ENCODE data around the gene ADGRE1. TPM values are rescaled to one million over a fixed set of nuclear protein-coding genes. Genes with fewer than 3 reads are reported as not detected.

Gene ADGRE1
- total RNA-seq, 8 experiments from 2014 or later: not detected

GRCh38 chr19:6930190-6930589 lies 42.8 kb downstream of the ADGRE1 start:
- in situ Hi-C loops (cut with MboI; ENCODE audit: low pct_unique_long_range_greater_than_20kb in 2 of 9, low sequenced_read_pairs in 9 of 9, unreplicated experiment in 9 of 9): no loop called here
- no peak overlapping the region for H3K4me3 ChIP-seq
- H3K27ac ChIP-seq: no peak overlapping the region
- WGBS, 10 experiments: 0 to 33% (median 13%) methylated on average over 1 to 3 of the region's 3 CpGs
- no peaks in the 10 kb centered on the region for H3K4me1 ChIP-seq (replicated peaks in 1 of 2)
- no peak for ATAC-seq (replicated peaks in 6 of 8)

- ATAC-seq (replicated peaks in 6 of 8): no peak
- in situ Hi-C loops (cut with MboI; ENCODE audit: low pct_unique_long_range_greater_than_20kb in 2 of 9, low sequenced_read_pairs in 9 of 9, unreplicated experiment in 9 of 9): no loop called here
- Histone ChIP-seq H3K27ac (no peak overlapping the region), H3K4me3 (no peak overlapping the region), H3K4me1 (replicated peaks in 1 of 2) (no peaks in the 10 kb centered on the region)
- 0 to 50% (median 25%) methylated on average over 1 to 3 of the region's 3 CpGs for whole genome bisulfite sequencing, 10 experiments
These were observed 47.7 kb downstream of the ADGRE1 start for GRCh38 chr19:6935069-6935468.

- in situ Hi-C loops (cut with MboI; ENCODE audit: low pct_unique_long_range_greater_than_20kb in 2 of 9, low sequenced_read_pairs in 9 of 9, unreplicated experiment in 9 of 9): no loop called here
- no peaks in the 10 kb centered on the region for H3K4me1 ChIP-seq (replicated peaks in 1 of 2)
- ATAC-seq (replicated peaks in 6 of 8): no peak
- WGBS, 10 experiments: 14 to 83% (median 46%) methylated on average over 1 to 5 of the region's 5 CpGs
- H3K27ac ChIP-seq: no peak overlapping the region
- no peak overlapping the region for H3K4me3 ChIP-seq
These were observed 48.2 kb downstream of the ADGRE1 start for GRCh38 chr19:6935618-6936017.

GRCh38 chr19:6945733-6946132 lies 58.4 kb downstream of the ADGRE1 start:
- H3K4me1 ChIP-seq (replicated peaks in 1 of 2): no peaks in the 10 kb centered on the region
- ATAC-seq (replicated peaks in 6 of 8): no peak
- WGBS, 10 experiments: 0 to 48% (median 24%) methylated on average over 1 to 3 of the region's 3 CpGs; no CpG with 5 or more reads in 2 of the 10 experiments
- in situ Hi-C loops (cut with MboI; ENCODE audit: low pct_unique_long_range_greater_than_20kb in 2 of 9, low sequenced_read_pairs in 9 of 9, unreplicated experiment in 9 of 9): no loop called here
- no peak overlapping the region for H3K4me3 ChIP-seq
- no peak overlapping the region for H3K27ac ChIP-seq

GRCh38 chr19:6947745-6948144 lies 60.4 kb downstream of the ADGRE1 start:
- no peaks in the 10 kb centered on the region for H3K4me1 ChIP-seq (replicated peaks in 1 of 2)
- in situ Hi-C loops (cut with MboI; ENCODE audit: low pct_unique_long_range_greater_than_20kb in 2 of 9, low sequenced_read_pairs in 9 of 9, unreplicated experiment in 9 of 9): no loop called here
- no peak overlapping the region for H3K27ac ChIP-seq
- WGBS, 10 experiments: 0 to 57% (median 28%) methylated on average over 1 to 5 of the region's 5 CpGs; no CpG with 5 or more reads in 2 of the 10 experiments
- ATAC-seq (replicated peaks in 6 of 8): no peak
- no peak overlapping the region for H3K4me3 ChIP-seq

- no peak for ATAC-seq (replicated peaks in 6 of 8)
- in situ Hi-C loops (cut with MboI; ENCODE audit: low pct_unique_long_range_greater_than_20kb in 2 of 9, low sequenced_read_pairs in 9 of 9, unreplicated experiment in 9 of 9): no loop called here
- Histone ChIP-seq H3K4me3 (no peak overlapping the region), H3K4me1 (replicated peaks in 1 of 2) (no peaks in the 10 kb centered on the region), H3K27ac (no peak overlapping the region)
- WGBS, 10 experiments: 0 to 60% (median 26%) methylated on average over 1 to 2 of the region's 2 CpGs; no CpG with 5 or more reads in 6 of the 10 experiments
These were observed 61.5 kb downstream of the ADGRE1 start for GRCh38 chr19:6948884-6949283.

GRCh38 chr19:6952956-6953355 lies 65.6 kb downstream of the ADGRE1 start:
- 24 to 85% (median 66%) methylated on average over 1 to 9 of the region's 9 CpGs; no CpG with 5 or more reads in 2 of the 10 experiments for WGBS, 10 experiments
- ATAC-seq (replicated peaks in 6 of 8): no peak
- Histone ChIP-seq H3K4me3 (no peak overlapping the region), H3K4me1 (replicated peaks in 1 of 2) (no peaks in the 10 kb centered on the region), H3K27ac (no peak overlapping the region)
- in situ Hi-C loops (cut with MboI; ENCODE audit: low pct_unique_long_range_greater_than_20kb in 2 of 9, low sequenced_read_pairs in 9 of 9, unreplicated experiment in 9 of 9): no loop called here

- Histone ChIP-seq H3K27ac (no peak overlapping the region), H3K4me3 (no peak overlapping the region), H3K4me1 (replicated peaks in 1 of 2) (no peaks in the 10 kb centered on the region)
- in situ Hi-C loops (cut with MboI; ENCODE audit: low pct_unique_long_range_greater_than_20kb in 2 of 9, low sequenced_read_pairs in 9 of 9, unreplicated experiment in 9 of 9): no loop called here
- WGBS, 10 experiments: 50 to 97% (median 87%) methylated on average over 3 of the region's 3 CpGs; no CpG with 5 or more reads in 1 of the 10 experiments
- no peak for ATAC-seq (replicated peaks in 6 of 8)
These were observed 67.7 kb downstream of the ADGRE1 start for GRCh38 chr19:6955082-6955481.

GRCh38 chr19:6956573-6956972 lies 69.2 kb downstream of the ADGRE1 start:
- Histone ChIP-seq H3K4me1 (replicated peaks in 1 of 2) (no peaks in the 10 kb centered on the region), H3K27ac (no peak overlapping the region), H3K4me3 (no peak overlapping the region)
- in situ Hi-C loops (cut with MboI; ENCODE audit: low pct_unique_long_range_greater_than_20kb in 2 of 9, low sequenced_read_pairs in 9 of 9, unreplicated experiment in 9 of 9): no loop called here
- WGBS, 10 experiments: 0 to 60% (median 20%) methylated on average over 1 of the region's 1 CpG; no CpG with 5 or more reads in 5 of the 10 experiments
- no peak for ATAC-seq (replicated peaks in 6 of 8)

GRCh38 chr19:6958791-6959190 lies 71.4 kb downstream of the ADGRE1 start:
- no peak for ATAC-seq (replicated peaks in 6 of 8)
- 0 to 80% (median 33%) methylated on average over 1 to 2 of the region's 3 CpGs; no CpG with 5 or more reads in 3 of the 10 experiments for WGBS, 10 experiments
- in situ Hi-C loops (cut with MboI; ENCODE audit: low pct_unique_long_range_greater_than_20kb in 2 of 9, low sequenced_read_pairs in 9 of 9, unreplicated experiment in 9 of 9): no loop called here
- H3K4me1 ChIP-seq (replicated peaks in 1 of 2): no peaks in the 10 kb centered on the region
- H3K4me3 ChIP-seq: no peak overlapping the region
- no peak overlapping the region for H3K27ac ChIP-seq

- no peak for ATAC-seq (replicated peaks in 6 of 8)
- Histone ChIP-seq H3K4me3 (no peak overlapping the region), H3K4me1 (replicated peaks in 1 of 2) (no peaks in the 10 kb centered on the region), H3K27ac (no peak overlapping the region)
- in situ Hi-C loops (cut with MboI; ENCODE audit: low pct_unique_long_range_greater_than_20kb in 2 of 9, low sequenced_read_pairs in 9 of 9, unreplicated experiment in 9 of 9): no loop called here
- 0 to 67% (median 37%) methylated on average over 1 to 5 of the region's 6 CpGs; no CpG with 5 or more reads in 2 of the 10 experiments for WGBS, 10 experiments
These were observed 76.0 kb downstream of the ADGRE1 start for GRCh38 chr19:6963244-6963852.

GRCh38 chr19:6963937-6964336 lies 76.6 kb downstream of the ADGRE1 start:
- no peak overlapping the region for H3K4me3 ChIP-seq

GRCh38 chr19:6967967-6968366 lies 80.6 kb downstream of the ADGRE1 start:
- Histone ChIP-seq H3K27ac (no peak overlapping the region), H3K4me3 (no peak overlapping the region), H3K4me1 (replicated peaks in 1 of 2) (no peaks in the 10 kb centered on the region)
- WGBS, 10 experiments: 2 to 79% (median 31%) methylated on average over 3 to 4 of the region's 4 CpGs
- no peak for ATAC-seq (replicated peaks in 6 of 8)
- in situ Hi-C loops (cut with MboI; ENCODE audit: low pct_unique_long_range_greater_than_20kb in 2 of 9, low sequenced_read_pairs in 9 of 9, unreplicated experiment in 9 of 9): no loop called here

More at GRCh38 chr19:6963937-6964336, 76.6 kb downstream of the ADGRE1 start:
- Histone ChIP-seq H3K27ac (no peak overlapping the region), H3K4me1 (replicated peaks in 1 of 2) (no peaks in the 10 kb centered on the region)
- 0 to 36% (median 22%) methylated on average over 1 to 4 of the region's 4 CpGs; no CpG with 5 or more reads in 4 of the 10 experiments for WGBS, 10 experiments
- in situ Hi-C loops (cut with MboI; ENCODE audit: low pct_unique_long_range_greater_than_20kb in 2 of 9, low sequenced_read_pairs in 9 of 9, unreplicated experiment in 9 of 9): no loop called here
- no peak for ATAC-seq (replicated peaks in 6 of 8)

GRCh38 chr19:6969490-6969889 lies 82.1 kb downstream of the ADGRE1 start:
- in situ Hi-C loops (cut with MboI; ENCODE audit: low pct_unique_long_range_greater_than_20kb in 2 of 9, low sequenced_read_pairs in 9 of 9, unreplicated experiment in 9 of 9): no loop called here
- Histone ChIP-seq H3K4me1 (replicated peaks in 1 of 2) (no peaks in the 10 kb centered on the region), H3K4me3 (no peak overlapping the region), H3K27ac (no peak overlapping the region)
- 0 to 80% (median 25%) methylated on average over 1 to 2 of the region's 2 CpGs; no CpG with 5 or more reads in 1 of the 10 experiments for WGBS, 10 experiments
- ATAC-seq (replicated peaks in 6 of 8): no peak
